Measurements from ENCODE around the gene RFT1. TPM values are rescaled to one million over a fixed set of nuclear protein-coding genes. Genes with fewer than 3 reads are reported as not detected.

RFT1 gene
- polyA plus RNA-seq, 3 donors: 8.2 to 34.9 (median 25.6) TPM

GRCh38 chr3:53079791-53080555, 50.3 kb downstream of the RFT1 start:
- peaks cover 13% of the 10 kb centered on the region for H3K4me1 Mint-ChIP-seq
- Histone ChIP-seq H3K36me3 (replicated peaks in 1 of 2; ENCODE audit: control insufficient read depth in 1 of 2, insufficient read depth in 2 of 2, low read length in 2 of 2) (peaks cover 4 to 11% of the 10 kb centered on the region in 2 donors), H4K20me1 (ENCODE audit: insufficient read depth, low read length) (no peaks in the 10 kb centered on the region), H3K4me3 (replicated peaks in 1 of 3; ENCODE audit: low read depth in 2 of 3, low read length in 3 of 3) (no peak overlapping the region), H3K27me3 (ENCODE audit: control insufficient read depth in 2 of 2, insufficient read depth in 2 of 2, low read length in 2 of 2) (no peaks in the 10 kb centered on the region), H3K9ac (ENCODE audit: insufficient read depth, low read length, poor library complexity, severe bottlenecking) (no peak overlapping the region), H3K79me2 (ENCODE audit: insufficient read depth, low read length) (no peaks in the 10 kb centered on the region), H3K9me3 (replicated peaks in 1 of 2; ENCODE audit: control insufficient read depth in 1 of 2, insufficient read depth in 1 of 2, low read length in 2 of 2) (no peaks in the 10 kb centered on the region), H2AFZ (ENCODE audit: insufficient read depth, low read depth, low read length, poor library complexity, severe bottlenecking) (no peak overlapping the region), H3K27ac (ENCODE audit: low read depth in 1 of 2, low read length in 2 of 2) (no peak overlapping the region), H3K4me1 (ENCODE audit: control insufficient read depth in 1 of 2, insufficient read depth in 2 of 2, low read length in 2 of 2) (peaks cover 3 to 8% of the 10 kb centered on the region in 2 donors), H3K4me2 (replicated peaks; ENCODE audit: extremely low read depth, low read length, poor library complexity, severe bottlenecking) (no peak overlapping the region)
- WGBS (ENCODE audit: insufficient coverage): 96% methylated on average over 4 of the region's 12 CpGs
- H3K36me3 Mint-ChIP-seq: peaks cover 10 to 20% of the 10 kb centered on the region in 2 donors
- H3K4me3 Mint-ChIP-seq: no peak overlapping the region
- no peak for DNase-seq
- TF ChIP-seq CTCF (IDR thresholded peaks at IDR 0.05): no peak
- intact Hi-C loops (cut with micrococcal nuclease): loop anchor here (10.0 kb wide), 4 partner anchors 145 to 335 kb away; no protein-coding TSS in a partner anchor
- H3K9me3 Mint-ChIP-seq: no peaks in the 10 kb centered on the region
- H3K27me3 Mint-ChIP-seq (ENCODE audit: low read depth in 3 of 3): peaks cover 0 to 4% (median 0%) of the 10 kb centered on the region in 3 donors
- H3K27ac Mint-ChIP-seq: no peak overlapping the region

GRCh38 chr3:53079147-53079546, 51.1 kb downstream of the RFT1 start:
- H3K4me1 ChIP-seq (ENCODE audit: control insufficient read depth in 1 of 2, insufficient read depth in 2 of 2, low read length in 2 of 2): peaks cover 3 to 8% of the 10 kb centered on the region in 2 donors
- Mint-ChIP-seq H3K4me1 (peaks cover 13% of the 10 kb centered on the region), H3K27me3 (ENCODE audit: low read depth in 3 of 3) (peaks cover 0 to 4% (median 1%) of the 10 kb centered on the region in 3 donors), H3K27ac (no peak overlapping the region), H3K36me3 (peaks cover 6 to 14% of the 10 kb centered on the region in 2 donors), H3K9me3 (no peaks in the 10 kb centered on the region), H3K4me3 (no peak overlapping the region)
- intact Hi-C loops (cut with micrococcal nuclease): loop anchor here (10.0 kb wide), 4 partner anchors 144 to 334 kb away; no protein-coding TSS in a partner anchor
- H3K36me3 ChIP-seq (replicated peaks in 1 of 2; ENCODE audit: control insufficient read depth in 1 of 2, insufficient read depth in 2 of 2, low read length in 2 of 2): peaks cover 0 to 3% of the 10 kb centered on the region in 2 donors
- no peaks in the 10 kb centered on the region for H3K27me3 ChIP-seq (ENCODE audit: control insufficient read depth in 2 of 2, insufficient read depth in 2 of 2, low read length in 2 of 2)
- WGBS (ENCODE audit: insufficient coverage): 95% methylated on average over 3 of the region's 6 CpGs
- H3K4me3 ChIP-seq (replicated peaks in 1 of 3; ENCODE audit: low read depth in 2 of 3, low read length in 3 of 3): no peak overlapping the region
- H3K9me3 ChIP-seq (replicated peaks in 1 of 2; ENCODE audit: control insufficient read depth in 1 of 2, insufficient read depth in 1 of 2, low read length in 2 of 2): no peaks in the 10 kb centered on the region
- H3K4me2 ChIP-seq (replicated peaks; ENCODE audit: extremely low read depth, low read length, poor library complexity, severe bottlenecking): no peak overlapping the region
- H4K20me1 ChIP-seq (ENCODE audit: insufficient read depth, low read length): no peaks in the 10 kb centered on the region
- TF ChIP-seq CTCF (IDR thresholded peaks at IDR 0.05): no peak
- H3K79me2 ChIP-seq (ENCODE audit: insufficient read depth, low read length): no peaks in the 10 kb centered on the region
- no peak overlapping the region for H3K27ac ChIP-seq (ENCODE audit: low read depth in 1 of 2, low read length in 2 of 2)
- no peak overlapping the region for H3K9ac ChIP-seq (ENCODE audit: insufficient read depth, low read length, poor library complexity, severe bottlenecking)
- no peak overlapping the region for H2AFZ ChIP-seq (ENCODE audit: insufficient read depth, low read depth, low read length, poor library complexity, severe bottlenecking)
- DNase-seq: no peak

Data from CD14-positive monocyte (primary cell).